Upper lobe of left lung (tissue), 6 donors: ENCODE data around the gene PPARD. TPM values are rescaled to one million over a fixed set of nuclear protein-coding genes. Genes with fewer than 3 reads are reported as not detected.

Source experiments
- ATAC-seq, 2 donors: fragments of 200-7000 bp; cut with Tn5 transposase; one replicate each; pipeline ENCODE4 v1.9.1; 2022; ENCODE audit warnings: mild to moderate bottlenecking in 2 of 2, moderate library complexity in 2 of 2; ENCODE audit not compliant: low FRiP score in 2 of 2
- DNase-seq, 2 donors: peaks; one replicate each; pipeline ENCODE4 v3.0.0-alpha.2; 2019 to 2020
- H3K27ac ChIP-seq, 4 donors: fragments of 200-600 bp; sonication (generic); one replicate each; pipeline ENCODE4 v1.5.1; 2016 to 2019
- H3K27me3 ChIP-seq, 4 donors: fragments of 200-600 bp; sonication (generic); one replicate each; pipeline ENCODE4 v1.5.1; 2017 to 2019
- H3K36me3 ChIP-seq, 4 donors: fragments of 200-600 bp; sonication (generic); one replicate each; pipeline ENCODE4 v1.5.1; 2016 to 2019
- H3K4me1 ChIP-seq, 4 donors: fragments of 200-600 bp; sonication (generic); one replicate each; pipeline ENCODE4 v1.5.1; 2018 to 2019
- H3K4me3 ChIP-seq, 4 donors: fragments of 200-600 bp; sonication (generic); one replicate each; pipeline ENCODE4 v1.5.1; 2017 to 2019; ENCODE audit warnings: mild to moderate bottlenecking in 2 of 4, moderate library complexity in 1 of 4
- H3K9me3 ChIP-seq, 4 donors: fragments of 200-600 bp; sonication (generic); one replicate each; pipeline ENCODE4 v1.5.1; 2018 to 2019
- EP300 ChIP-seq, 4 donors: sonication (generic); formaldehyde crosslinking; IDR thresholded peaks; one replicate each; pipeline ENCODE4 v1.5.1; 2017; ENCODE audit warnings: antibody characterized with exemption in 4 of 4, control low read depth in 2 of 4
- POLR2A ChIP-seq, 4 donors: fragments of 450-650 bp; IDR thresholded peaks; one replicate each; pipeline ENCODE4 v1.5.1; 2016 to 2017; ENCODE audit warnings: antibody characterized with exemption in 4 of 4, mild to moderate bottlenecking in 2 of 4
- POLR2AphosphoS5 ChIP-seq, 2 donors: sonication (generic); formaldehyde crosslinking; IDR thresholded peaks; one replicate each; pipeline ENCODE4 v1.5.1; 2017; ENCODE audit warnings: antibody characterized with exemption in 2 of 2
- WGBS, 2 donors: methylation state at CpG; one replicate each; pipeline ENCODE4 v1.1.5; 2017 to 2018; 5-methylcytosine and 5-hydroxymethylcytosine counted together
- total RNA-seq, 6 donors: library from RNA; depleted of rRNA in 4 of 6; stranded (reverse); fragments of >200 nt in 4 of 6; gene quantifications; one replicate each; pipeline versions ENCODE4 v1.1.0 to v1.2.1, GENCODE V29; 2016 to 2021
- TF ChIP-seq, protein P1 (sequence below), 6 experiments: fragments of 450-650 bp in 4 of 6; fragments of 200-600 bp in 2 of 6; sonication (generic) in 2 of 6; IDR thresholded peaks; one replicate each; pipeline ENCODE4 v1.5.1; 2016 to 2019; ENCODE audit warnings: antibody characterized with exemption in 6 of 6
- donor health status: DM: no; HTN: no; CAD: no; lungs with moderate emphysema.
- donor health status: DM: no; HTN: yes; CAD: no; lungs with severe emphysema.

Gene PPARD
- total RNA-seq, 6 donors from 2014 or later = 14.8 to 48.2 (median 31.5) TPM

DNA sequence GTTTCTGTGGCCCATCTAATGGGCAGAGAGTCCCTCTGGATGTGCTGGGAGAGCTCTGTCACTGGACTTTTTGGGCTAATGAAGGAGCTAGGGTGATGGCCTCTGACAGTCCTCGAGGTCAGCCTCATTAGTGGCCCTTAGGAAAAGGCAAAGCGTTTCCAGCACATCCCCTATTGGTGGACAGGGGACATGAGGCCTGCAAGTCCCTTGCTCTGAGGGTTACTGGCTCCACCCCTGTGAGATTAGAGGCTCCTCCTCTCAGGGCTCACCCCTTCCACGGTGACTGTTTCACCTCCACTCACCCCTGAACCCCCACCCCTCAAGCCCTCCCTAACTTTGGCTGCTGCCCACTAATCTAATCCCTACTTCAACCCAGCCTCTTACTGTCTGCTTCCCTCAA is 97.0 kb downstream of the PPARD start:
- Histone ChIP-seq H3K9me3 (no peaks in the 10 kb centered on the region), H3K4me1 (no peaks in the 10 kb centered on the region), H3K27me3 (no peaks in the 10 kb centered on the region), H3K36me3 (no peaks in the 10 kb centered on the region), H3K27ac (no peak overlapping the region), H3K4me3 (no peak overlapping the region)
- ATAC-seq (no peak), DNase-seq (no peak)
- WGBS, 2 donors = 43 to 48% methylated on average over 3 of the region's 3 CpGs
- TF ChIP-seq, protein P1, sequence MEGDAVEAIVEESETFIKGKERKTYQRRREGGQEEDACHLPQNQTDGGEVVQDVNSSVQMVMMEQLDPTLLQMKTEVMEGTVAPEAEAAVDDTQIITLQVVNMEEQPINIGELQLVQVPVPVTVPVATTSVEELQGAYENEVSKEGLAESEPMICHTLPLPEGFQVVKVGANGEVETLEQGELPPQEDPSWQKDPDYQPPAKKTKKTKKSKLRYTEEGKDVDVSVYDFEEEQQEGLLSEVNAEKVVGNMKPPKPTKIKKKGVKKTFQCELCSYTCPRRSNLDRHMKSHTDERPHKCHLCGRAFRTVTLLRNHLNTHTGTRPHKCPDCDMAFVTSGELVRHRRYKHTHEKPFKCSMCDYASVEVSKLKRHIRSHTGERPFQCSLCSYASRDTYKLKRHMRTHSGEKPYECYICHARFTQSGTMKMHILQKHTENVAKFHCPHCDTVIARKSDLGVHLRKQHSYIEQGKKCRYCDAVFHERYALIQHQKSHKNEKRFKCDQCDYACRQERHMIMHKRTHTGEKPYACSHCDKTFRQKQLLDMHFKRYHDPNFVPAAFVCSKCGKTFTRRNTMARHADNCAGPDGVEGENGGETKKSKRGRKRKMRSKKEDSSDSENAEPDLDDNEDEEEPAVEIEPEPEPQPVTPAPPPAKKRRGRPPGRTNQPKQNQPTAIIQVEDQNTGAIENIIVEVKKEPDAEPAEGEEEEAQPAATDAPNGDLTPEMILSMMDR (IDR thresholded peaks at IDR 0.05) = no peak
- TF ChIP-seq POLR2A (IDR thresholded peaks at IDR 0.05) = no peak

DNA sequence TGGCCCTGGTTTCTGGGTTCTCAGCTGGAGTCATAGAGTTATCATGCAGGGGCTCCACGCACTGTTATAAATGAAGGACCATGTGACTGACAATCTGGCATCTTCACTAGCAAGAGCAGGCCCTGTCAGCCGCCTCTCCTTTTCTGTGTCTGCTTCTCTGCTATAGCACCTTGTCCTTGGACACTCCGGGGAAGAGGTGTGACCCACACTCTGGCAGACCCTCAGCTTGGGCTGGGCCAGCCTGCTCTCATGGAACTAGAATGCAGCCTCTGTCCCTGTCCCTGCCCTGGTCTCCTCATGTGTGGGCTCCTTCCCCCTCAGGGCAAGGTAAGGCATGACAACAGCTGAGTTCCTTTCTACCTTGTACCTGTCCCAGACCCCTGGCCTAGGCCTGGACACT is 98.8 kb downstream of the PPARD start:
- H3K9me3 ChIP-seq = no peaks in the 10 kb centered on the region

DNA sequence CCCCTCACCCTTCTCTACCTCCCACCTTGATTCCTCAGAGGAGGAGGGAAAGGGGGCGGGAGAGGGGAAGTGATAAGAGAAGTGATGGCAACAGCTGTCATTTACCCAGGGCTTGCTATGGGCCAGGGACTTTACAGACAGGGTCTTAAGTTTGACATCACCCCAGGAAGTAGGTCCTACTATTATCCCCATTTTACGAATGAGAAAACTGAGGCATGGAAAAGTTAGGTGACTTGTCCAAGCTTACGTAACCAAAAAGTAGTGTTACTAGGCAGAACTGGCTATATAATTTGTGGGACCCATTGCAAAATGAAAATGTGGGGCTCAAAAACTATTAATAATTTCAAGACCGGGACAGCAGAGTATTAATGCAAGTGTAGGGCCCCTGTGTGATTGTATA is 99.3 kb downstream of the PPARD start:
- DNase-seq (no peak), ATAC-seq (no peak)
- H3K27me3 ChIP-seq = no peaks in the 10 kb centered on the region
- no peaks in the 10 kb centered on the region for H3K9me3 ChIP-seq
- H3K4me1 ChIP-seq = no peaks in the 10 kb centered on the region
- no peak overlapping the region for H3K4me3 ChIP-seq
- TF ChIP-seq POLR2AphosphoS5 (IDR thresholded peaks at IDR 0.05) (no peak), POLR2A (IDR thresholded peaks at IDR 0.05) (no peak), EP300 (IDR thresholded peaks at IDR 0.05) (no peak)
- TF ChIP-seq, protein P1 (IDR thresholded peaks at IDR 0.05) = no peak
- WGBS, 2 donors = 88 to 95% methylated on average over 4 of the region's 4 CpGs
- no peaks in the 10 kb centered on the region for H3K36me3 ChIP-seq
- no peak overlapping the region for H3K27ac ChIP-seq

More for the DNA sequence above, 98.8 kb downstream of the PPARD start:
- no peak overlapping the region for H3K27ac ChIP-seq
- no peak overlapping the region for H3K4me3 ChIP-seq
- 82 to 91% methylated on average over 3 of the region's 3 CpGs for WGBS, 2 donors
- no peaks in the 10 kb centered on the region for H3K27me3 ChIP-seq
- H3K36me3 ChIP-seq = no peaks in the 10 kb centered on the region
- DNase-seq (no peak), ATAC-seq (peak in 1 of 2 donors; percentile 8)
- TF ChIP-seq POLR2A (IDR thresholded peaks at IDR 0.05) (no peak), POLR2AphosphoS5 (IDR thresholded peaks at IDR 0.05) (no peak), EP300 (IDR thresholded peaks at IDR 0.05) (no peak)
- TF ChIP-seq, protein P1 (IDR thresholded peaks at IDR 0.05) = no peak
- no peaks in the 10 kb centered on the region for H3K4me1 ChIP-seq

DNA sequence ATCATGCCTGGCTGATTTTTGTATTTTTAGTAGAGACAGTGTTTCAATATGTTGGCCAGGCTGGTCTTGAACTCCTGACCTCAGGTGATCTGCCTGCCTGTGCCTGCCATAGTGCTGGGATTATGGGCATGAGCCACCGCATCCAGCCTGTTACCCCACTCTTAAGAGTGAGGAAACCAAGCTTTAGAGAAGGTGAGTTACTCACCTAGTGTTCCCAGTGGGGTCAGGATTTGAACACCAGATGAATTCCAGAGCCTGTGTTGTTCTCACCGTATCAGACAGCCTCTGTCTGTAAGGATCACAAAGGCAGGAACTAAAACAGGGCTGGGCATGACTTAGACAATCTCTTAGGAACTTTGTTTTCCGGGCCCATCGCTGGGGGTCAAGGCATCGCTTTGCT is 100.3 kb downstream of the PPARD start:
- 80 to 84% methylated on average over 4 to 5 of the region's 5 CpGs for WGBS, 2 donors
- Histone ChIP-seq H3K4me3 (no peak overlapping the region), H3K27me3 (no peaks in the 10 kb centered on the region), H3K9me3 (no peaks in the 10 kb centered on the region), H3K4me1 (no peaks in the 10 kb centered on the region), H3K36me3 (no peaks in the 10 kb centered on the region), H3K27ac (no peak overlapping the region)
- ATAC-seq (no peak), DNase-seq (no peak)
- TF ChIP-seq POLR2AphosphoS5 (IDR thresholded peaks at IDR 0.05) (no peak), POLR2A (IDR thresholded peaks at IDR 0.05) (no peak), EP300 (IDR thresholded peaks at IDR 0.05) (no peak)
- TF ChIP-seq, protein P1 (IDR thresholded peaks at IDR 0.05) = no peak

DNA sequence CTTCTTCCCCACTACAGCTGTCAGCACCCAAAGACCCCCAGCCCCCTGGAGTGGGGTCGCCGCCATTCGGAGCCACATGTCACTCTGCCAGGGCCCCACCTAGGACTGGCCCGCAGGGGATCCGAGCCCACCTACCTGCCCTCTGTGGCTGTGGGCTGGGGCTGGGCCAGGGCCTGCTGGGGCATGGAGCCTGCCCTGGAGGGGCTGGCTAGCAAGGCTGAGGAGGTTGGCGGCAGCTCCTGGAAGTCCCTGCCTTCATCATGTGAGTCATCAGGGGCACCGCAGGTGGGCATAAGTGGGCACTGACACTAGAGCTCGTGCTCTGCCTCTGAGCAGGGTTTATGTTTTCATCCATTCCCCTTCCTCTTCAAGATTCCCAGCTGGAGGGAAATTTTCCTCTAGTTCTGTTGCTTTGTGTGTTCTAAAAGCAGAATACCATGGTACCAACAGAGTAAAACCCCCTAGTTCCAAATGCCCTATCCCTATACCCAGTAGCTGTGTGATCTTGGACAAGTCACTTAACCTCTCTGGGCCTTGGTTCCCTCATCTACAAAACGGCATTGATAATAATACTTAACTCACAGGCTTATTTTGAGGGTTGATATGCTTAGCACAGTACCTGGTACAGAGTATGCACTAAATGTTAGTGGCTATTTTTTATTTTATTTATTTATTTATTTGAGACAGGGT is 101.1 kb downstream of the PPARD start:
- ATAC-seq = no peak
- H3K4me3 ChIP-seq = no peak overlapping the region
- no peak overlapping the region for H3K27ac ChIP-seq
- H3K27me3 ChIP-seq = no peaks in the 10 kb centered on the region
- no peaks in the 10 kb centered on the region for H3K9me3 ChIP-seq
- DNase-seq = peak in 1 of 2 donors; percentile 66
- no peaks in the 10 kb centered on the region for H3K4me1 ChIP-seq
- TF ChIP-seq POLR2AphosphoS5 (IDR thresholded peaks at IDR 0.05) (no peak), POLR2A (IDR thresholded peaks at IDR 0.05) (no peak), EP300 (IDR thresholded peaks at IDR 0.05) (no peak)
- TF ChIP-seq, protein P1 (IDR thresholded peaks at IDR 0.05) = no peak
- H3K36me3 ChIP-seq = no peaks in the 10 kb centered on the region
- 88 to 92% methylated on average over 4 to 6 of the region's 9 CpGs for WGBS, 2 donors
